GM19035 (cell line): ENCODE measurements around the gene LENG9.
"Not testable (repeated sequence)": the region's sequence is repeated elsewhere in the genome, so short reads cannot be mapped to it uniquely, and the experiment has no call there.

Experiments used
- ATAC-seq: cut with Tn5 transposase; IDR thresholded peaks from one replicate; pipeline ENCODE4 v1.9.1; 2021; ENCODE audit not compliant: unreplicated experiment

Gene LENG9

GRCh38 chr19:54478677-54479266 lies 15.2 kb upstream of the LENG9 start:
- no peak for ATAC-seq

- no peak for ATAC-seq
Observed at GRCh38 chr19:54477650-54478049, 14.1 kb upstream of the LENG9 start.

GRCh38 chr19:54475706-54476105 lies 12.1 kb upstream of the LENG9 start:
- ATAC-seq: no peak

GRCh38 chr19:54473892-54474372 lies 10.4 kb upstream of the LENG9 start:
- no peak for ATAC-seq

GRCh38 chr19:54473071-54473891 lies 9.7 kb upstream of the LENG9 start, which contains the start of gene CDC42EP5:
TSS of gene CDC42EP5 (minus strand) at chr19:54473296. CDS start at chr19:54465547, 7,749 bp downstream.
- no peak for ATAC-seq

- ATAC-seq: no peak
Observed at GRCh38 chr19:54470991-54471782, 7.6 kb upstream of the LENG9 start.

- no peak for ATAC-seq
Observed at GRCh38 chr19:54470276-54470887, 6.8 kb upstream of the LENG9 start.

- ATAC-seq: no peak
Observed at GRCh38 chr19:54469496-54469934, 5.9 kb upstream of the LENG9 start.

- ATAC-seq: not testable (repeated sequence)
Observed at GRCh38 chr19:54466110-54466480, 2.5 kb upstream of the LENG9 start.

- ATAC-seq: no peak
Observed at GRCh38 chr19:54465426-54466109, 2.0 kb upstream of the LENG9 start.

- peak; percentile 31 for ATAC-seq
Observed at GRCh38 chr19:54464630-54465425, 1.2 kb upstream of the LENG9 start.

GRCh38 chr19:54464044-54464629 lies 559 bp upstream of the LENG9 start:
- peak; percentile 49 for ATAC-seq

GRCh38 chr19:54462655-54463530 lies 685 bp downstream of the LENG9 start:
- peak; percentile 20 for ATAC-seq

GRCh38 chr19:54462047-54462654 lies 1.4 kb downstream of the LENG9 start:
- ATAC-seq: no peak

- no peak for ATAC-seq
Observed at GRCh38 chr19:54461613-54462012, 2.0 kb downstream of the LENG9 start.

GRCh38 chr19:54461210-54461609 lies 2.4 kb downstream of the LENG9 start:
- ATAC-seq: no peak

- ATAC-seq: no peak
Observed at GRCh38 chr19:54460230-54461005, 3.2 kb downstream of the LENG9 start.
